HFF-Myc (cell line): ENCODE data around the gene HOXD1.

Experiments used
- DNase-seq: peaks from one replicate; pipeline ENCODE4 v3.0.0-alpha.2; 2011; ENCODE audit warnings: low read depth; ENCODE audit errors: extremely low read depth
- H3K4me3 ChIP-seq: replicated peaks from 2 replicates; pipeline ENCODE4 v1.5.1; 2011; ENCODE audit warnings: low read depth, mild to moderate bottlenecking, control low read depth, low read length
- CTCF ChIP-seq: IDR thresholded peaks from 2 replicates; pipeline ENCODE4 v1.5.1; 2012; ENCODE audit warnings: mild to moderate bottlenecking, low read depth, low read length, control low read depth; ENCODE audit errors: missing control alignments

HOXD1 gene

GRCh38 chr2:176154576-176155252 is 33.8 kb upstream of the HOXD1 start:
- no peak overlapping the region for H3K4me3 ChIP-seq
- no peak for DNase-seq
- TF ChIP-seq CTCF: no peak

- no peak for DNase-seq
- TF ChIP-seq CTCF: no peak
- H3K4me3 ChIP-seq: no peak overlapping the region
Observed at GRCh38 chr2:176155356-176156044, 33.0 kb upstream of the HOXD1 start.

- no peak overlapping the region for H3K4me3 ChIP-seq
- no peak for TF ChIP-seq CTCF
- no peak for DNase-seq
Observed at GRCh38 chr2:176156301-176156806, 32.1 kb upstream of the HOXD1 start.

- no peak for DNase-seq
- TF ChIP-seq CTCF: no peak
- H3K4me3 ChIP-seq: no peak within 1 kb of the TSS
Observed at GRCh38 chr2:176156807-176157498, 31.5 kb upstream of the HOXD1 start, which contains the start of gene HOXD3. Gene HOXD3 (plus strand): TSS chr2:176157307. CDS start chr2:176169115, 11,808 bp downstream.

GRCh38 chr2:176157499-176158185 is 30.8 kb upstream of the HOXD1 start:
- no peak for TF ChIP-seq CTCF
- H3K4me3 ChIP-seq: no peak overlapping the region
- no peak for DNase-seq

- DNase-seq: no peak
- no peak for TF ChIP-seq CTCF
- no peak overlapping the region for H3K4me3 ChIP-seq
Observed at GRCh38 chr2:176158186-176158591, 30.3 kb upstream of the HOXD1 start.
